ENCODE results near the gene TAX1BP3. TPM values are rescaled to one million over a fixed set of nuclear protein-coding genes. Genes with fewer than 3 reads are reported as not detected.
A peak's percentile ranks its signal among the peaks of the same experiment; 100 is the strongest.

Gene TAX1BP3
- total and polyA plus RNA-seq, 9 of the 15 experiments (the other 6 are each of a cell fraction or from before 2014, with no cell fraction given) = 0.99 to 14.5 (median 6.2) TPM

DNA sequence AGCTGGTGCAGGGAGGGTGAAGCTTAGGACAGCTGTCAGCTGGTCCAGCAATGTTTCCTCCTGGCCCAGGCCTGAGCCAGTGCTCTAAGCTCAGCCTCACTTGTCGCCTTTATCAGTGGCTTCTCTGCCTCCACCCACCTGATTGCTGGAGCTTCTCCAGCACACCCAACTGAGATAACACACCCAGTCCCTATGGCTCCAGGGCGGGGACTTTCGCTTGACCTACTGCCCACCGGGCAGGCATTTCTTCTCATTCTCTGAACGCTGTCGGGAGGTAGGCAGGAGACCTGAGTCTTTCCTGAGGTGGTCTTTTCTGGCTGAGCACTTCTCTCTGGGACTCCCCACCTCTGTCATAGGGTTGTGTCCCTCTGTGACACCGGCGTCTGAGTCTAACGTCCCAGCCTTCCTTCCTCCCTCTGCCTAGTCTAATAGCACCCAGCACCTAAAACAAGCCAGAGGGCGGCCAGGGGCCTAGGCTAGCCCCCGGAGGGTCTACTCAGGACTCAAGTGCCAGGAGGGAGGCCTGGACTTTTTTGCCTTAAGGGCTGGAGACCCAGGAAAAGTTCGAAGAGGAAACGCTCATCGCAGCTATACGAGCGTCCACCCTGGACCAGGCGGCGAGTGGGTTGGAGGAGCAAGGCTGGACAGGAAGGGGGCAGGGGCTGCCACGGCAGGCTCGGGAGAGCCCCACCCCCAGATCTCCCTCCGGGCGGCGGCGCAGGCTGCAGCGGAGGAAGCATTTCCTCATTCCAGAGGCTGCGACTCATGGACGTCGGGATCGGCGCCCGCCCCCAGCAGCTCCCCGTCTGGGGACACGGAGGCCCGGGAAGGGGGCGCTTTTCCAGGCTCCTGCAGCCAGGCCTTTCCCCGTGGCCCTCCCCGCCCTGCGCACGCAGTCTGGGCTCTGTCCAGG lies 756 bp downstream of the TAX1BP3 start (continued):
- TF ChIP-seq, protein P1, sequence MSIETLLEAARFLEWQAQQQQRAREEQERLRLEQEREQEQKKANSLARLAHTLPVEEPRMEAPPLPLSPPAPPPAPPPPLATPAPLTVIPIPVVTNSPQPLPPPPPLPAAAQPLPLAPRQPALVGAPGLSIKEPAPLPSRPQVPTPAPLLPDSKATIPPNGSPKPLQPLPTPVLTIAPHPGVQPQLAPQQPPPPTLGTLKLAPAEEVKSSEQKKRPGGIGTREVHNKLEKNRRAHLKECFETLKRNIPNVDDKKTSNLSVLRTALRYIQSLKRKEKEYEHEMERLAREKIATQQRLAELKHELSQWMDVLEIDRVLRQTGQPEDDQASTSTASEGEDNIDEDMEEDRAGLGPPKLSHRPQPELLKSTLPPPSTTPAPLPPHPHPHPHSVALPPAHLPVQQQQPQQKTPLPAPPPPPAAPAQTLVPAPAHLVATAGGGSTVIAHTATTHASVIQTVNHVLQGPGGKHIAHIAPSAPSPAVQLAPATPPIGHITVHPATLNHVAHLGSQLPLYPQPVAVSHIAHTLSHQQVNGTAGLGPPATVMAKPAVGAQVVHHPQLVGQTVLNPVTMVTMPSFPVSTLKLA (conservative IDR thresholded peaks at IDR 0.05) = peak in 1 of 2 experiments; percentile 9; a peak in 1 of 4 replicates
- no peak for TF ChIP-seq NUFIP1 (IDR thresholded peaks at IDR 0.05; ENCODE audit: partially characterized antibody)
- no peak for TF ChIP-seq TFAM (CRISPR knock-in tag; conservative IDR thresholded peaks at IDR 0.05)
- peak; percentile 71 for TF ChIP-seq CBFA2T2 (conservative IDR thresholded peaks at IDR 0.05)
- TF ChIP-seq U2AF1 (optimal IDR thresholded peaks at IDR 0.05; ENCODE audit: low read depth, low read length) = no peak
- TF ChIP-seq GTF2F1 (IDR thresholded peaks at IDR 0.05; ENCODE audit: low read depth, low read length) = no peak
- TF ChIP-seq THRAP3 (IDR thresholded peaks at IDR 0.05; ENCODE audit: borderline replicate concordance) = no peak
- no peak for TF ChIP-seq CCAR2 (IDR thresholded peaks at IDR 0.05; ENCODE audit: low read depth, low read length)
- TF ChIP-seq TGIF2 (CRISPR knock-in tag; IDR thresholded peaks at IDR 0.05) = no peak
- no peak for TF ChIP-seq ZFX (CRISPR knock-in tag; IDR thresholded peaks at IDR 0.05)
- no peak for TF ChIP-seq HMG20A (CRISPR knock-in tag; conservative IDR thresholded peaks at IDR 0.05)
- TF ChIP-seq, protein P2, sequence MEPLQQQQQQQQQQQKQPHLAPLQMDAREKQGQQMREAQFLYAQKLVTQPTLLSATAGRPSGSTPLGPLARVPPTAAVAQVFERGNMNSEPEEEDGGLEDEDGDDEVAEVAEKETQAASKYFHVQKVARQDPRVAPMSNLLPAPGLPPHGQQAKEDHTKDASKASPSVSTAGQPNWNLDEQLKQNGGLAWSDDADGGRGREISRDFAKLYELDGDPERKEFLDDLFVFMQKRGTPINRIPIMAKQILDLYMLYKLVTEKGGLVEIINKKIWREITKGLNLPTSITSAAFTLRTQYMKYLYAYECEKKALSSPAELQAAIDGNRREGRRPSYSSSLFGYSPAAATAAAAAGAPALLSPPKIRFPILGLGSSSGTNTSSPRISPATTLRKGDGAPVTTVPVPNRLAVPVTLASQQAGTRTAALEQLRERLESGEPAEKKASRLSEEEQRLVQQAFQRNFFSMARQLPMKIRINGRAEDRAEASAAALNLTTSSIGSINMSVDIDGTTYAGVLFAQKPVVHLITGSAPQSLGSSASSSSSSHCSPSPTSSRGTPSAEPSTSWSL (CRISPR knock-in tag; IDR thresholded peaks at IDR 0.05; ENCODE audit: borderline replicate concordance) = no peak
- TF ChIP-seq, protein P3, sequence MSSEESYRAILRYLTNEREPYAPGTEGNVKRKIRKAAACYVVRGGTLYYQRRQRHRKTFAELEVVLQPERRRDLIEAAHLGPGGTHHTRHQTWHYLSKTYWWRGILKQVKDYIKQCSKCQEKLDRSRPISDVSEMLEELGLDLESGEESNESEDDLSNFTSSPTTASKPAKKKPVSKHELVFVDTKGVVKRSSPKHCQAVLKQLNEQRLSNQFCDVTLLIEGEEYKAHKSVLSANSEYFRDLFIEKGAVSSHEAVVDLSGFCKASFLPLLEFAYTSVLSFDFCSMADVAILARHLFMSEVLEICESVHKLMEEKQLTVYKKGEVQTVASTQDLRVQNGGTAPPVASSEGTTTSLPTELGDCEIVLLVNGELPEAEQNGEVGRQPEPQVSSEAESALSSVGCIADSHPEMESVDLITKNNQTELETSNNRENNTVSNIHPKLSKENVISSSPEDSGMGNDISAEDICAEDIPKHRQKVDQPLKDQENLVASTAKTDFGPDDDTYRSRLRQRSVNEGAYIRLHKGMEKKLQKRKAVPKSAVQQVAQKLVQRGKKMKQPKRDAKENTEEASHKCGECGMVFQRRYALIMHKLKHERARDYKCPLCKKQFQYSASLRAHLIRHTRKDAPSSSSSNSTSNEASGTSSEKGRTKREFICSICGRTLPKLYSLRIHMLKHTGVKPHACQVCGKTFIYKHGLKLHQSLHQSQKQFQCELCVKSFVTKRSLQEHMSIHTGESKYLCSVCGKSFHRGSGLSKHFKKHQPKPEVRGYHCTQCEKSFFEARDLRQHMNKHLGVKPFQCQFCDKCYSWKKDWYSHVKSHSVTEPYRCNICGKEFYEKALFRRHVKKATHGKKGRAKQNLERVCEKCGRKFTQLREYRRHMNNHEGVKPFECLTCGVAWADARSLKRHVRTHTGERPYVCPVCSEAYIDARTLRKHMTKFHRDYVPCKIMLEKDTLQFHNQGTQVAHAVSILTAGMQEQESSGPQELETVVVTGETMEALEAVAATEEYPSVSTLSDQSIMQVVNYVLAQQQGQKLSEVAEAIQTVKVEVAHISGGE (CRISPR knock-in tag; IDR thresholded peaks at IDR 0.05) = no peak
- TF ChIP-seq ZNF77 (CRISPR knock-in tag; IDR thresholded peaks at IDR 0.05) = no peak
- peak; percentile 34 for TF ChIP-seq TBP (optimal IDR thresholded peaks at IDR 0.05; ENCODE audit: low read depth, low read length)
- no peak; the same call in 1 of the 2 replicates for TF ChIP-seq PHF8 (IDR thresholded peaks at IDR 0.05; ENCODE audit: borderline replicate concordance, low read length)
- TF ChIP-seq NFE2 (IDR thresholded peaks at IDR 0.05; ENCODE audit: low read depth) = no peak
- no peak for TF ChIP-seq NCOA2 (IDR thresholded peaks at IDR 0.05; ENCODE audit: partially characterized antibody in 2 of 2)
- TF ChIP-seq HNRNPK (IDR thresholded peaks at IDR 0.05; ENCODE audit: low read depth, low read length, poor library complexity, severe bottlenecking) = no peak

Measured in K562 (cell line).